ENCODE results near the gene CD300E. TPM values are rescaled to one million over a fixed set of nuclear protein-coding genes. Genes with fewer than 3 reads are reported as not detected.
"Not testable (repeated sequence)": the region's sequence is repeated elsewhere in the genome, so short reads cannot be mapped to it uniquely, and the experiment has no call there.

CD300E gene
- total and polyA plus RNA-seq, 8 donors: 0.24 to 28.7 (median 0.46) TPM

DNA sequence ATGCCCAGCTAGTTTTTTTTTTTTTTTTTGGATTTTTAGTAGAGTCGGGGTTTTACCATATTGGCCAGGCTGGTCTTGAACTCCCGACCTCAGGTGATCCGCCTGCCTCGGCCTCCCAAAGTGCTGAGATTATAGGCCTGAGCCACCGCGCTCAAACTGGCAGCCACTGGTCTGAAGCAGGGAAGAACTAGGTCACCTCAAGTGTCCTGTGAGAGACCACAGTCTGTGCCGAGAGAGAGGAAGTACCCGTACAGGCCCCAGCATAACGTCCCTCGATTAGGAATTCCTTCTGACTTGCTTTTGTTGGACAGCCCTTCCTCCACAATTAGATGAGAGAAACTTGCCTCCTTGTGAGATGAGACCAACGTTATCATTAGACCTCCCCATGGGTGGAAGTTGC lies 13.7 kb upstream of the CD300E start:
- H3K4me3 ChIP-seq: no peak overlapping the region
- intact Hi-C loops (cut with DNase I): no loop called here
- no peaks in the 10 kb centered on the region for H3K36me3 ChIP-seq
- DNase-seq (no peak), ATAC-seq (peak; percentile 32)
- H3K27ac ChIP-seq: no peak overlapping the region
- H3K4me1 ChIP-seq: peaks cover 0 to 67% of the 10 kb centered on the region in 2 donors
- H3K9me3 ChIP-seq: no peaks in the 10 kb centered on the region
- no peak for TF ChIP-seq CTCF (IDR thresholded peaks at IDR 0.05)
- H3K27me3 ChIP-seq: peaks cover 0 to 69% of the 10 kb centered on the region in 2 donors

GRCh38 chr17:74636541-74637085 lies 13.1 kb upstream of the CD300E start:
- H3K9me3 ChIP-seq; H3K27ac ChIP-seq; H3K36me3 ChIP-seq; H3K4me3 ChIP-seq; DNase-seq; ATAC-seq; intact Hi-C loops (cut with DNase I): not testable (repeated sequence)
- Histone ChIP-seq H3K27me3 (peaks cover 0 to 73% of the 10 kb centered on the region in 2 donors), H3K4me1 (peaks cover 0 to 67% of the 10 kb centered on the region in 2 donors)

GRCh38 chr17:74635418-74635817 lies 11.9 kb upstream of the CD300E start:
- Histone ChIP-seq H3K27me3 (peaks cover 0 to 64% of the 10 kb centered on the region in 2 donors), H3K4me3 (no peak overlapping the region), H3K9me3 (no peaks in the 10 kb centered on the region), H3K4me1 (peaks cover 0 to 66% of the 10 kb centered on the region in 2 donors), H3K36me3 (no peaks in the 10 kb centered on the region), H3K27ac (no peak overlapping the region)
- DNase-seq: no peak
- intact Hi-C loops (cut with DNase I): no loop called here
- ATAC-seq: no peak
- no peak for TF ChIP-seq CTCF (IDR thresholded peaks at IDR 0.05)

DNA sequence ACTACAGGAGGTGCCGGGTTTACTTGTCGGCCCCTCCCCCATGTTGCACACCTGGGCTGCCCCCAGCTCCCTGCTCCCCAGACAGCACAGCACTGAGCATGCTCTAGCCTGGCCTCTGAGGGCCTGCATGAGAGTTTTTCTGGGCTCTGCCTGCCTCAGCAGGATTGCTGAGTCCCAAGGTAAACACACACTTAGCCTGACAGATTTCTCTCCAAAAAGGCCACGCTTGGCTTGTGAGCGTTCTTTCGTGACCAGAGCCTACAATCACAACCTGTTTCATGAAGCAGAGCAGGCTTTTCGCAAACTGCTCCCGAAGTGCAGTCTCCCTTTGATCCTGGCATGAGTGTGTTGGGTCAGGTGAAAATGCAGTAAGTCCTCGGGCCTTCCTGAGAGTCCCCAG lies 9.8 kb upstream of the CD300E start:
- Histone ChIP-seq H3K36me3 (no peaks in the 10 kb centered on the region), H3K27ac (no peak overlapping the region), H3K4me1 (peaks cover 0 to 58% of the 10 kb centered on the region in 2 donors), H3K27me3 (peaks cover 0 to 54% of the 10 kb centered on the region in 2 donors), H3K4me3 (no peak overlapping the region), H3K9me3 (no peaks in the 10 kb centered on the region)
- intact Hi-C loops (cut with DNase I): no loop called here
- DNase-seq (peak in 1 of 4 donors; percentile 18), ATAC-seq (no peak)
- TF ChIP-seq CTCF (IDR thresholded peaks at IDR 0.05): no peak

- peaks cover 0 to 52% of the 10 kb centered on the region in 2 donors for H3K27me3 ChIP-seq
Measured at GRCh38 chr17:74632617-74633016, 9.1 kb upstream of the CD300E start.

More at GRCh38 chr17:74632617-74633016, 9.1 kb upstream of the CD300E start:
- DNase-seq (no peak), ATAC-seq (peak; percentile 43)
- no peak overlapping the region for H3K4me3 ChIP-seq
- H3K9me3 ChIP-seq: no peaks in the 10 kb centered on the region
- peaks cover 0 to 51% of the 10 kb centered on the region in 2 donors for H3K4me1 ChIP-seq
- no peak for TF ChIP-seq CTCF (IDR thresholded peaks at IDR 0.05)
- no peaks in the 10 kb centered on the region for H3K36me3 ChIP-seq
- peak overlapping the region in 1 of 2 donors; percentile 74 for H3K27ac ChIP-seq
- intact Hi-C loops (cut with DNase I): no loop called here
